Right lobe of liver (tissue), 4 donors: ENCODE results near the gene CFAP20DC.

Source experiments
- CTCF ChIP-seq, 4 donors: fragments of 200-600 bp in 3 of 4; fragments of 450-650 bp in 1 of 4; IDR thresholded peaks; one replicate each; pipeline versions ENCODE4 v1.5.1 to v1.8.0; 2016 to 2022; ENCODE audit warnings: antibody characterized with exemption in 4 of 4, mild to moderate bottlenecking in 2 of 4
- POLR2A ChIP-seq: fragments of 450-650 bp; IDR thresholded peaks from one replicate; pipeline ENCODE4 v1.6.1; 2017; ENCODE audit warnings: antibody characterized with exemption, mild to moderate bottlenecking
- donor health status: DM: no; HTN: no; CAD: no.
- donor health status: DM: no; HTN: no; CAD: no.
- donor health status: DM: no; HTN: yes; CAD: no.

- TF ChIP-seq CTCF (IDR thresholded peaks at IDR 0.05) (no peak), POLR2A (no peak)
Observed at GRCh38 chr3:58742239-58742638, 307.6 kb downstream of the CFAP20DC start.
